Measurements from ENCODE around the gene ACADSB.

The ACADSB gene

GRCh38 chr10:123087348-123087747 is 78.5 kb downstream of the ACADSB start:
- H3K27ac Mint-ChIP-seq: no peak overlapping the region
- H3K36me3 Mint-ChIP-seq (ENCODE audit: low read depth): no peaks in the 10 kb centered on the region
- no peaks in the 10 kb centered on the region for H3K4me1 Mint-ChIP-seq (ENCODE audit: low read depth)
- H3K9me3 Mint-ChIP-seq: peaks cover 5% of the 10 kb centered on the region
- H3K4me3 Mint-ChIP-seq: no peak overlapping the region
- H3K27me3 Mint-ChIP-seq (ENCODE audit: low read depth): peaks cover under 1% of the 10 kb centered on the region

GRCh38 chr10:123087786-123088185 is 79.0 kb downstream of the ACADSB start:
- H3K4me1 Mint-ChIP-seq (ENCODE audit: low read depth): no peaks in the 10 kb centered on the region
- peaks cover 5% of the 10 kb centered on the region for H3K9me3 Mint-ChIP-seq
- H3K27me3 Mint-ChIP-seq (ENCODE audit: low read depth): peaks cover 3% of the 10 kb centered on the region
- no peak overlapping the region for H3K4me3 Mint-ChIP-seq
- no peaks in the 10 kb centered on the region for H3K36me3 Mint-ChIP-seq (ENCODE audit: low read depth)
- H3K27ac Mint-ChIP-seq: no peak overlapping the region

GRCh38 chr10:123092635-123093414 is 84.0 kb downstream of the ACADSB start:
- Mint-ChIP-seq H3K27me3 (ENCODE audit: low read depth) (peaks cover 3% of the 10 kb centered on the region), H3K36me3 (ENCODE audit: low read depth) (no peaks in the 10 kb centered on the region), H3K4me1 (ENCODE audit: low read depth) (no peaks in the 10 kb centered on the region), H3K9me3 (no peaks in the 10 kb centered on the region), H3K27ac (no peak overlapping the region), H3K4me3 (no peak overlapping the region)

GRCh38 chr10:123093489-123093888 is 84.7 kb downstream of the ACADSB start:
- Mint-ChIP-seq H3K9me3 (no peaks in the 10 kb centered on the region), H3K27me3 (ENCODE audit: low read depth) (peaks cover 3% of the 10 kb centered on the region), H3K4me1 (ENCODE audit: low read depth) (no peaks in the 10 kb centered on the region), H3K27ac (no peak overlapping the region), H3K36me3 (ENCODE audit: low read depth) (no peaks in the 10 kb centered on the region), H3K4me3 (no peak overlapping the region)

GRCh38 chr10:123096452-123096851 is 87.6 kb downstream of the ACADSB start:
- H3K9me3 Mint-ChIP-seq: no peaks in the 10 kb centered on the region
- no peak overlapping the region for H3K4me3 Mint-ChIP-seq
- peaks cover 3% of the 10 kb centered on the region for H3K27me3 Mint-ChIP-seq (ENCODE audit: low read depth)
- H3K4me1 Mint-ChIP-seq (ENCODE audit: low read depth): no peaks in the 10 kb centered on the region
- H3K27ac Mint-ChIP-seq: no peak overlapping the region
- no peaks in the 10 kb centered on the region for H3K36me3 Mint-ChIP-seq (ENCODE audit: low read depth)

GRCh38 chr10:123097039-123097438 is 88.2 kb downstream of the ACADSB start:
- Mint-ChIP-seq H3K36me3 (ENCODE audit: low read depth) (no peaks in the 10 kb centered on the region), H3K27me3 (ENCODE audit: low read depth) (peaks cover 3% of the 10 kb centered on the region), H3K9me3 (no peaks in the 10 kb centered on the region), H3K4me1 (ENCODE audit: low read depth) (no peaks in the 10 kb centered on the region), H3K27ac (no peak overlapping the region), H3K4me3 (no peak overlapping the region)

GRCh38 chr10:123100030-123100762 is 91.4 kb downstream of the ACADSB start:
- Mint-ChIP-seq H3K4me1 (ENCODE audit: low read depth) (no peaks in the 10 kb centered on the region), H3K27me3 (ENCODE audit: low read depth) (no peaks in the 10 kb centered on the region), H3K4me3 (no peak overlapping the region), H3K9me3 (no peaks in the 10 kb centered on the region), H3K36me3 (ENCODE audit: low read depth) (no peaks in the 10 kb centered on the region), H3K27ac (no peak overlapping the region)

GRCh38 chr10:123101872-123102271 is 93.1 kb downstream of the ACADSB start:
- no peaks in the 10 kb centered on the region for H3K4me1 Mint-ChIP-seq (ENCODE audit: low read depth)
- no peak overlapping the region for H3K4me3 Mint-ChIP-seq
- no peak overlapping the region for H3K27ac Mint-ChIP-seq
- no peaks in the 10 kb centered on the region for H3K36me3 Mint-ChIP-seq (ENCODE audit: low read depth)
- no peaks in the 10 kb centered on the region for H3K27me3 Mint-ChIP-seq (ENCODE audit: low read depth)
- H3K9me3 Mint-ChIP-seq: no peaks in the 10 kb centered on the region

GRCh38 chr10:123102673-123103072 is 93.9 kb downstream of the ACADSB start:
- H3K4me1 Mint-ChIP-seq (ENCODE audit: low read depth): no peaks in the 10 kb centered on the region
- no peak overlapping the region for H3K27ac Mint-ChIP-seq
- no peaks in the 10 kb centered on the region for H3K36me3 Mint-ChIP-seq (ENCODE audit: low read depth)
- H3K4me3 Mint-ChIP-seq: no peak overlapping the region
- no peaks in the 10 kb centered on the region for H3K27me3 Mint-ChIP-seq (ENCODE audit: low read depth)
- H3K9me3 Mint-ChIP-seq: no peaks in the 10 kb centered on the region

GRCh38 chr10:123103944-123104343 is 95.1 kb downstream of the ACADSB start:
- Mint-ChIP-seq H3K4me1 (ENCODE audit: low read depth) (no peaks in the 10 kb centered on the region), H3K27me3 (ENCODE audit: low read depth) (peaks cover 1% of the 10 kb centered on the region), H3K9me3 (no peaks in the 10 kb centered on the region), H3K4me3 (no peak overlapping the region), H3K36me3 (ENCODE audit: low read depth) (no peaks in the 10 kb centered on the region), H3K27ac (no peak overlapping the region)

All from T-helper 1 cell treated with Interleukin-12 subunit alpha and Interleukin-12 subunit beta and Interleukin-4 antibody, amounts not matched to agents 30 μg/mL and 1 μg/mL, for 36 hours (primary cell).